GM12878 (cell line): ENCODE data around the gene EIF4EBP2.

Source experiments
- CEBPB ChIP-seq, 2 experiments: fragments of 150-350 bp in 1 of 2; IDR thresholded peaks; 2 replicates each; pipeline ENCODE4 v1.6.1; 2012 to 2014; ENCODE audit warnings: low read depth in 2 of 2, low read length in 2 of 2, borderline replicate concordance in 1 of 2, inconsistent platforms in 1 of 2
- CHD2 ChIP-seq: IDR thresholded peaks from 2 replicates; pipeline ENCODE4 v1.6.1; 2011; ENCODE audit warnings: low read depth, low read length, improper control_type of control experiment, borderline replicate concordance
- EP300 ChIP-seq, 2 experiments: fragments of 150-350 bp in 1 of 2; IDR thresholded peaks; 2 replicates each; pipeline ENCODE4 v1.6.1; 2011 to 2012; ENCODE audit warnings: low read depth in 2 of 2, low read length in 2 of 2, borderline replicate concordance in 1 of 2, improper control_type of control experiment in 1 of 2, inconsistent platforms in 1 of 2; ENCODE audit not compliant: control insufficient read depth in 1 of 2
- HCFC1 ChIP-seq: fragments of 150-350 bp; IDR thresholded peaks from 2 replicates; pipeline ENCODE4 v1.6.1; 2014; ENCODE audit warnings: low read length
- HDGF ChIP-seq: fragments of 450-650 bp; IDR thresholded peaks from 2 replicates; pipeline ENCODE4 v1.6.1; 2016; ENCODE audit warnings: antibody characterized with exemption
- NFYB ChIP-seq: IDR thresholded peaks from 2 replicates; pipeline ENCODE4 v1.6.1; 2011; ENCODE audit warnings: low read depth, mild to moderate bottlenecking, low read length, improper control_type of control experiment, moderate library complexity; ENCODE audit not compliant: insufficient read depth
- POLR2A ChIP-seq: IDR thresholded peaks from 2 replicates; pipeline ENCODE4 v1.6.1; 2011; ENCODE audit warnings: low read depth, mild to moderate bottlenecking, low read length
- SIX5 ChIP-seq: IDR thresholded peaks from 2 replicates; pipeline ENCODE4 v1.6.1; 2011; ENCODE audit warnings: mild to moderate bottlenecking, low read depth, low read length, moderate library complexity; ENCODE audit not compliant: severe bottlenecking
- SP1 ChIP-seq: IDR thresholded peaks from one replicate; pipeline ENCODE4 v1.6.1; 2011; ENCODE audit warnings: low read depth, low read length
- TF ChIP-seq, protein P1 (sequence below), 3 experiments: IDR thresholded peaks in 2 of 3; conservative IDR thresholded peaks in 1 of 3; 2 replicates each; pipeline ENCODE4 v1.5.1; 2011; ENCODE audit warnings: low read depth in 3 of 3, low read length in 3 of 3, mild to moderate bottlenecking in 3 of 3, control low read depth in 2 of 3, moderate library complexity in 2 of 3, inconsistent platforms in 1 of 3, mixed read lengths in 1 of 3; ENCODE audit not compliant: control insufficient read depth in 2 of 3, insufficient read depth in 1 of 3; ENCODE audit errors: extremely low read depth in 1 of 3
- TF ChIP-seq, protein P2 (sequence below): IDR thresholded peaks from 2 replicates; pipeline ENCODE4 v1.6.1; 2011; ENCODE audit warnings: mild to moderate bottlenecking, low read depth, low read length, moderate library complexity; ENCODE audit not compliant: insufficient replicate concordance

DNA sequence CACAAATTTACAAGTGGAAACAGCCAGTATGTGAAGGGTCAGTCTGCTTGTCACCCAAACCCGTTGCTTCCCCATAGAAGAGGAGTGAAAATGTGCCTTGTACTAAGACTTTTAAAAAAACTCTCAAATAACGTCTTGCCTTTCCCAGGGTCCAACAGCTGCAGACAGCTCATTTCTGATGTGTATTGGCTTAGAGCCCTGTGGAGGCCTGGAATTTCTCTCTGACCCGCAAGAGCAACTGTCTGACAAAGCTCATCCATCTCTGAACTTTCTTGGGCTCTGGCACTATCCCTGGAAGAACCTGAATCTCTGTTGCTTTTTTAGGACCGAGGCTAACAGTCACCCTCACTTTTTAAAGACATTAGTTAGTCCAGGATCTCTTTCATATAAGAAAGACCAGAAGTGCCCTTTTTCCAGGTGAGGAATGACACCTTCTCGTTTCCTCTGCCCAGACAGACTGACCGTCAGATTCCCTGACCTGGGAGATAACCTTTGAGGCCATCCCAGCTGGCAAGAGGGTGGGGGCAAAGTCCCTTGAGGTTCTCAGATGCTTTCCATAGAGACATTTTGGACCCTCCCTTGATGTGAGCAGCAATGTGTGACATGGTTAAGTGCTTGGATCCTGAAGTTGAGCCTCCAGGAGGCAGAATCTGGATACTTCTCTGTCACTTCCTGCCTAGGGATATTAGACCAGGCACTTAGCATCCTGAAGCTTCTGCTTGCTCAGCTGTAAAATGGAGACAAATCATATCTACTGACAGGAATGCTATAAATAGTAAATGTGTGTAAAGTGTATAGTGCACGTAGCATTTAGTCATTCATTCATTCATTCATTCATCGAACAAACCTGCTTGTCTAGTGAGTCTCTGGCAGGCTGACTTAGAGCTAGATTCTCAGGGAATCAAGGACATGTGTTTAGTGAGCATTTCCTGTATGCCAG, 42.0 kb downstream of the EIF4EBP2 start:
- TF ChIP-seq HDGF, result no peak
- TF ChIP-seq, protein P1, sequence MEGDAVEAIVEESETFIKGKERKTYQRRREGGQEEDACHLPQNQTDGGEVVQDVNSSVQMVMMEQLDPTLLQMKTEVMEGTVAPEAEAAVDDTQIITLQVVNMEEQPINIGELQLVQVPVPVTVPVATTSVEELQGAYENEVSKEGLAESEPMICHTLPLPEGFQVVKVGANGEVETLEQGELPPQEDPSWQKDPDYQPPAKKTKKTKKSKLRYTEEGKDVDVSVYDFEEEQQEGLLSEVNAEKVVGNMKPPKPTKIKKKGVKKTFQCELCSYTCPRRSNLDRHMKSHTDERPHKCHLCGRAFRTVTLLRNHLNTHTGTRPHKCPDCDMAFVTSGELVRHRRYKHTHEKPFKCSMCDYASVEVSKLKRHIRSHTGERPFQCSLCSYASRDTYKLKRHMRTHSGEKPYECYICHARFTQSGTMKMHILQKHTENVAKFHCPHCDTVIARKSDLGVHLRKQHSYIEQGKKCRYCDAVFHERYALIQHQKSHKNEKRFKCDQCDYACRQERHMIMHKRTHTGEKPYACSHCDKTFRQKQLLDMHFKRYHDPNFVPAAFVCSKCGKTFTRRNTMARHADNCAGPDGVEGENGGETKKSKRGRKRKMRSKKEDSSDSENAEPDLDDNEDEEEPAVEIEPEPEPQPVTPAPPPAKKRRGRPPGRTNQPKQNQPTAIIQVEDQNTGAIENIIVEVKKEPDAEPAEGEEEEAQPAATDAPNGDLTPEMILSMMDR (IDR thresholded peaks at IDR 0.05 in 2 of 3, conservative IDR thresholded peaks at IDR 0.05 in 1 of 3; ENCODE audit: control insufficient read depth in 2 of 3, extremely low read depth in 1 of 3, insufficient read depth in 1 of 3, low read depth in 3 of 3, low read length in 3 of 3), result no peak
- TF ChIP-seq SIX5, result no peak
- TF ChIP-seq POLR2A, result no peak
- TF ChIP-seq NFYB, result no peak
- TF ChIP-seq, protein P2, sequence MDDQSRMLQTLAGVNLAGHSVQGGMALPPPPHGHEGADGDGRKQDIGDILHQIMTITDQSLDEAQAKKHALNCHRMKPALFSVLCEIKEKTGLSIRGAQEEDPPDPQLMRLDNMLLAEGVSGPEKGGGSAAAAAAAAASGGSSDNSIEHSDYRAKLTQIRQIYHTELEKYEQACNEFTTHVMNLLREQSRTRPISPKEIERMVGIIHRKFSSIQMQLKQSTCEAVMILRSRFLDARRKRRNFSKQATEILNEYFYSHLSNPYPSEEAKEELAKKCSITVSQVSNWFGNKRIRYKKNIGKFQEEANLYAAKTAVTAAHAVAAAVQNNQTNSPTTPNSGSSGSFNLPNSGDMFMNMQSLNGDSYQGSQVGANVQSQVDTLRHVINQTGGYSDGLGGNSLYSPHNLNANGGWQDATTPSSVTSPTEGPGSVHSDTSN, result no peak
- TF ChIP-seq HCFC1, result no peak
- no peak for TF ChIP-seq EP300 (IDR thresholded peaks at IDR 0.05; ENCODE audit: borderline replicate concordance in 1 of 2, control insufficient read depth in 1 of 2, low read depth in 2 of 2, low read length in 2 of 2)
- no peak for TF ChIP-seq CHD2
- TF ChIP-seq CEBPB (IDR thresholded peaks at IDR 0.05; ENCODE audit: borderline replicate concordance in 1 of 2, low read depth in 2 of 2, low read length in 2 of 2), result no peak
- no peak for TF ChIP-seq SP1
